Gastrocnemius medialis (tissue), 4 donors: ENCODE measurements around the gene OR4K15.

Source experiments
- POLR2A ChIP-seq, 2 donors: fragments of 450-650 bp; IDR thresholded peaks; one replicate each; pipeline ENCODE4 v1.6.1; 2017; ENCODE audit warnings: antibody characterized with exemption in 2 of 2, mild to moderate bottlenecking in 2 of 2, moderate library complexity in 2 of 2
- TF ChIP-seq, protein P1 (sequence below), 5 experiments: fragments of 450-650 bp in 3 of 5; fragments of 200-600 bp in 2 of 5; sonication (generic) in 2 of 5; IDR thresholded peaks in 4 of 5; conservative IDR thresholded peaks in 1 of 5; 1 replicate in 4 of 5; 2 replicates in 1 of 5; pipeline ENCODE4 v1.5.1; 2016 to 2019; ENCODE audit warnings: antibody characterized with exemption in 5 of 5, mild to moderate bottlenecking in 3 of 5, moderate library complexity in 3 of 5

DNA sequence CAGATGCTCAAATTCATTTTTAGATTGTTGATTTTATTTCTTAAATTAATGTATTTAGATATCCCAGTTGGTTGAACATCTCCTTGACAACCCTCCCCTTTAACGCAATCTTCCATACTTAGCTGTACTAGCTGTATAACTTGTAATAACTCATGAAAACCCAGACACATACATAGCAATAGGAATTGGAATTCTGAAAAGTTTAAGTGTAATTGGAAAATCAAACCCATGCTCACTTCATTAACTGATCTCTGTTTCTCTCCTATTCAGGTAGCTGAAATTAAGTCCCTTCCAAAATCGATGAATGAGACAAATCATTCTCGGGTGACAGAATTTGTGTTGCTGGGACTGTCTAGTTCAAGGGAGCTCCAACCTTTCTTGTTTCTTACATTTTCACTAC, at the start of gene OR4K15:
- TF ChIP-seq POLR2A (IDR thresholded peaks at IDR 0.05) = no peak
- TF ChIP-seq, protein P1, sequence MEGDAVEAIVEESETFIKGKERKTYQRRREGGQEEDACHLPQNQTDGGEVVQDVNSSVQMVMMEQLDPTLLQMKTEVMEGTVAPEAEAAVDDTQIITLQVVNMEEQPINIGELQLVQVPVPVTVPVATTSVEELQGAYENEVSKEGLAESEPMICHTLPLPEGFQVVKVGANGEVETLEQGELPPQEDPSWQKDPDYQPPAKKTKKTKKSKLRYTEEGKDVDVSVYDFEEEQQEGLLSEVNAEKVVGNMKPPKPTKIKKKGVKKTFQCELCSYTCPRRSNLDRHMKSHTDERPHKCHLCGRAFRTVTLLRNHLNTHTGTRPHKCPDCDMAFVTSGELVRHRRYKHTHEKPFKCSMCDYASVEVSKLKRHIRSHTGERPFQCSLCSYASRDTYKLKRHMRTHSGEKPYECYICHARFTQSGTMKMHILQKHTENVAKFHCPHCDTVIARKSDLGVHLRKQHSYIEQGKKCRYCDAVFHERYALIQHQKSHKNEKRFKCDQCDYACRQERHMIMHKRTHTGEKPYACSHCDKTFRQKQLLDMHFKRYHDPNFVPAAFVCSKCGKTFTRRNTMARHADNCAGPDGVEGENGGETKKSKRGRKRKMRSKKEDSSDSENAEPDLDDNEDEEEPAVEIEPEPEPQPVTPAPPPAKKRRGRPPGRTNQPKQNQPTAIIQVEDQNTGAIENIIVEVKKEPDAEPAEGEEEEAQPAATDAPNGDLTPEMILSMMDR (IDR thresholded peaks at IDR 0.05 in 4 of 5, conservative IDR thresholded peaks at IDR 0.05 in 1 of 5) = no peak
